Astrocyte of the spinal cord (primary cell): ENCODE measurements around the gene GCSAML.

Experiments used
- DNase-seq: peaks from one replicate; pipeline ENCODE4 v3.0.0; 2011; ENCODE audit warnings: low read depth, low spot score
- H3K4me3 ChIP-seq: 2 replicates; pipeline ENCODE4 v1.5.1; 2011; ENCODE audit warnings: low read depth, mild to moderate bottlenecking, low read length, moderate library complexity
- in situ Hi-C: cut with HindIII; loops from 2 replicates; pipeline ENCODE4 v1.10.0; 2017; ENCODE audit warnings: low sequenced_read_pairs
- TF ChIP-seq, protein P1 (sequence below): IDR thresholded peaks from 2 replicates; pipeline ENCODE4 v1.5.1; 2012; ENCODE audit warnings: low read depth, mild to moderate bottlenecking, low read length, inconsistent platforms

GCSAML gene

DNA sequence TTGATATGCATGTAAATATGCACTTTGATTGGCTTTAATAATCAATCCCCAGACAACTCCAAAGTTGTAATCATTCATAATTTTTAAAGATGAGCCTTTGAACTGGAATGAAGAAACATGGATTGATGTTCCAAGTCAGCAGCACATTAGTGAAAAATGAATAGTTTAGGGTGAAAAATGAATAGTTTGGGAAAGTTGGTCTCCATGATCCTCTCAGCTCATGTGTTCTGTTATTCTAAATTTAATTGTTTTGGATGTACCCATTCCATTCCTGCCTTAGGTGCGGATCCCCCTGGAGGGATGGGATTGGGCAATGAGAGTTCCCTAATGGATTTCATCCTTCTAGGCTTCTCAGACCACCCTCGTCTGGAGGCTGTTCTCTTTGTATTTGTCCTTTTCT is 56.4 kb downstream of the GCSAML start, which contains the start of gene OR2G3:
OR2G3 (plus strand) TSS at position 301 of the 400 bp plus-strand sequence; CDS start at position 301, 0 bp downstream.
- H3K4me3 ChIP-seq: no peak within 1 kb of the TSS
- in situ Hi-C loops: no loop called here
- DNase-seq: no peak
- TF ChIP-seq, protein P1, sequence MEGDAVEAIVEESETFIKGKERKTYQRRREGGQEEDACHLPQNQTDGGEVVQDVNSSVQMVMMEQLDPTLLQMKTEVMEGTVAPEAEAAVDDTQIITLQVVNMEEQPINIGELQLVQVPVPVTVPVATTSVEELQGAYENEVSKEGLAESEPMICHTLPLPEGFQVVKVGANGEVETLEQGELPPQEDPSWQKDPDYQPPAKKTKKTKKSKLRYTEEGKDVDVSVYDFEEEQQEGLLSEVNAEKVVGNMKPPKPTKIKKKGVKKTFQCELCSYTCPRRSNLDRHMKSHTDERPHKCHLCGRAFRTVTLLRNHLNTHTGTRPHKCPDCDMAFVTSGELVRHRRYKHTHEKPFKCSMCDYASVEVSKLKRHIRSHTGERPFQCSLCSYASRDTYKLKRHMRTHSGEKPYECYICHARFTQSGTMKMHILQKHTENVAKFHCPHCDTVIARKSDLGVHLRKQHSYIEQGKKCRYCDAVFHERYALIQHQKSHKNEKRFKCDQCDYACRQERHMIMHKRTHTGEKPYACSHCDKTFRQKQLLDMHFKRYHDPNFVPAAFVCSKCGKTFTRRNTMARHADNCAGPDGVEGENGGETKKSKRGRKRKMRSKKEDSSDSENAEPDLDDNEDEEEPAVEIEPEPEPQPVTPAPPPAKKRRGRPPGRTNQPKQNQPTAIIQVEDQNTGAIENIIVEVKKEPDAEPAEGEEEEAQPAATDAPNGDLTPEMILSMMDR: no peak

DNA sequence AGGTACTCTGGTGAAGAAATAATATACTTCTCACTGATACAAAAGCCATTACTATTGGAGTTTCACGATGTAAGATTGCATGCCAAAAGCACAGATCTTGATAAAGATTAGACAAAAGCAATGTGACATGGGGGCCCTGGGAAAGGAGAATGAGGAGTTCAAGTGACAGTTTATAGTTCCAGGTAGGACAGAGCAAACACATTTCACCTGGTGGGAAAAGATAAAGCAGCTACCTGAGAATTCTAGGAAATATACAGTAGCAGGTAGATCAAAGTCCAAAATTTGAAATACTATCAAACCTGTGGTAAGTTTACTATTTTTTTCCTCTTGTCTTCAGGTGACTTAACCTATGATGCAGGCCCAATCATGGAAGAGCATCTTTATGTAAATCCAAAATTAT is 64.5 kb downstream of the GCSAML start:
- no peak for DNase-seq
- in situ Hi-C loops: no loop called here
- no peak overlapping the region for H3K4me3 ChIP-seq
- TF ChIP-seq, protein P1: no peak

- no peak for DNase-seq
- no peak overlapping the region for H3K4me3 ChIP-seq
- TF ChIP-seq, protein P1: no peak
Measured at GRCh38 chr1:247614625-247615024, 65.7 kb downstream of the GCSAML start.

More at GRCh38 chr1:247614625-247615024, 65.7 kb downstream of the GCSAML start:
- in situ Hi-C loops: no loop called here
